ENCODE measurements around the gene GPR151. TPM values are rescaled to one million over a fixed set of nuclear protein-coding genes. Genes with fewer than 3 reads are reported as not detected.

Gene GPR151
- total and polyA plus RNA-seq, 2 of the 4 experiments (the other 2 are of a cell fraction) = not detected

DNA sequence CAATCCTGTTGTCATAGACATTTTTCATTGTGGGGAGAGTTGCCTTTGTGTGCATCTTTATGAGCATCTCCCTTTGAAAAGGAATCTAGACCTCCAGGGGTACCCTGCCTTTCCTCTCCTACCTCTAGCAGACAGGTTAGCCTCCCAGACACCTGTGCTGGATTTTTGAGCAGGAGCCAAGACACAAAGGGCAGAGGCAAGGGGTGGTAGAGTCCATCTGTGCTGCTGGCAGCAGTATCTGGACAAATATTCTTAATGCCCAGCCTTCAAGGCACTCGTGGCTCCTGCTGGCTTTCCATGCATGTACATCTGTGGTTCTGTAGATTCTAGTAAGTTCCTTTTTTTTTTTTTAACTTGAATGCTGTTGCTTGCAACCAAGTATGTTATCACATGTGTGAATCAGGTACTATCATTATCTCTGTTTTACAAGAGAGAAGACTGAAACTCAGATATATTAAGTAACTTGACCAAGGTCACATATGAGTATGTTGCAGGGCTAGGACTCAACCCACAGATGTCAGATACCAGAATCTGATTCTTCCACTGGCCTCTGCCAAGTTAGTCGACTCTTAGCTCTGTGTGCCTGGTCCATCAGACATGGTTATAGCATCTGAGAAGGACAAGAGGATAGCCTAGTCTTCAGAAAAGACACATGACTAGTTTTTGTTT, 32.9 kb upstream of the GPR151 start:
- no peak overlapping the region for H2BK5ac ChIP-seq (ENCODE audit: low read depth, low read length, poor library complexity, severe bottlenecking)
- ChIA-PET POLR2A (ENCODE audit: unreplicated experiment) (no interaction called here), CTCF (no interaction called here)
- H3K79me1 ChIP-seq (ENCODE audit: low read depth in 1 of 2, low read length in 2 of 2) = no peaks in the 10 kb centered on the region
- no CpG with 5 or more reads among the region's 2 CpGs for WGBS, 2 experiments (ENCODE audit: extremely low coverage in 2 of 2, insufficient read length in 1 of 2)
- no peak overlapping the region for H2AK9ac ChIP-seq (replicated peaks; ENCODE audit: low read depth, low read length, poor library complexity)
- DNase-seq = no peak
- H4K20me1 ChIP-seq (ENCODE audit: insufficient read depth, low read length) = no peaks in the 10 kb centered on the region
- no peaks in the 10 kb centered on the region for H3K4me1 ChIP-seq (ENCODE audit: control insufficient read depth, insufficient read depth, low read length)
- ATAC-seq (ENCODE audit: low read depth) = no peak
- no peaks in the 10 kb centered on the region for H3K36me3 ChIP-seq (ENCODE audit: control insufficient read depth, insufficient read depth, low read length)
- in situ Hi-C loops (cut with MboI; ENCODE audit: low sequenced_read_pairs) = loop anchor here (10.0 to 25.0 kb wide), 3 partner anchors 646 to 1038 kb away; no protein-coding TSS in a partner anchor
- no peak overlapping the region for H2AK5ac ChIP-seq (ENCODE audit: low read depth, low read length)
- H3K56ac ChIP-seq (ENCODE audit: extremely low read depth, insufficient read depth, low read length) = no peak overlapping the region
- intact Hi-C loops (cut with micrococcal nuclease) = loop anchor here (10.0 kb wide), 1 partner anchor 1026 kb away; no protein-coding TSS in a partner anchor
- no peak overlapping the region for H3K4ac ChIP-seq (ENCODE audit: low read depth, low read length)
- H3K9me3 ChIP-seq (ENCODE audit: control insufficient read depth, insufficient read depth, low read length) = no peaks in the 10 kb centered on the region
- no peaks in the 10 kb centered on the region for H3K27me3 ChIP-seq (ENCODE audit: control insufficient read depth, insufficient read depth, low read length)
- no peak overlapping the region for H3K4me2 ChIP-seq (ENCODE audit: low read depth, low read length)
- no TSS peak for BruUV-seq (replicated peaks)
- no peak overlapping the region for H4K5ac ChIP-seq (ENCODE audit: low read depth, low read length)
- H3K9ac ChIP-seq (ENCODE audit: low read depth, low read length) = no peak overlapping the region
- H3K9me1 ChIP-seq (ENCODE audit: insufficient read depth, low read length) = no peaks in the 10 kb centered on the region
- no peak overlapping the region for H2BK15ac ChIP-seq (ENCODE audit: low read depth, low read length)
- no peak overlapping the region for H4K91ac ChIP-seq (ENCODE audit: insufficient read depth, low read depth, low read length)
- H3K27ac ChIP-seq (ENCODE audit: insufficient read depth, low read length) = no peak overlapping the region
- no peak overlapping the region for H2BK120ac ChIP-seq (ENCODE audit: low read depth, low read length)
- H4K8ac ChIP-seq (ENCODE audit: low read depth in 2 of 2, low read length in 2 of 2) = no peak overlapping the region
- no peak overlapping the region for H3K14ac ChIP-seq (replicated peaks; ENCODE audit: low read depth, low read length)
- no peak overlapping the region for H3K23ac ChIP-seq (ENCODE audit: low read depth, low read length)
- no peak overlapping the region for H3K18ac ChIP-seq (ENCODE audit: low read depth, low read length)
- TF ChIP-seq, protein P1, sequence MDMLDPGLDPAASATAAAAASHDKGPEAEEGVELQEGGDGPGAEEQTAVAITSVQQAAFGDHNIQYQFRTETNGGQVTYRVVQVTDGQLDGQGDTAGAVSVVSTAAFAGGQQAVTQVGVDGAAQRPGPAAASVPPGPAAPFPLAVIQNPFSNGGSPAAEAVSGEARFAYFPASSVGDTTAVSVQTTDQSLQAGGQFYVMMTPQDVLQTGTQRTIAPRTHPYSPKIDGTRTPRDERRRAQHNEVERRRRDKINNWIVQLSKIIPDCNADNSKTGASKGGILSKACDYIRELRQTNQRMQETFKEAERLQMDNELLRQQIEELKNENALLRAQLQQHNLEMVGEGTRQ (IDR thresholded peaks at IDR 0.05; ENCODE audit: low read depth, low read length) = no peak
- TF ChIP-seq CHD1 (IDR thresholded peaks at IDR 0.05; ENCODE audit: low read depth, low read length) = no peak
- no peak for TF ChIP-seq MXI1 (IDR thresholded peaks at IDR 0.05; ENCODE audit: borderline replicate concordance, low read depth, low read length)
- no peak overlapping the region for H3K4me3 ChIP-seq (ENCODE audit: insufficient read depth, low read depth, low read length)
- dilution Hi-C loops (cut with HindIII; ENCODE audit: low sequenced_read_pairs, unreplicated experiment) = loop anchor here (25.0 kb wide), 1 partner anchor 413 kb away; no protein-coding TSS in a partner anchor
- H2AFZ ChIP-seq (replicated peaks; ENCODE audit: low read length, poor library complexity) = no peak overlapping the region
- no peak overlapping the region for H2BK20ac ChIP-seq (ENCODE audit: low read depth, low read length)
